GM10266 (cell line): ENCODE results near the gene MTMR4.
A peak's percentile ranks its signal among the peaks of the same experiment; 100 is the strongest.
"Not testable (repeated sequence)": the region's sequence is repeated elsewhere in the genome, so short reads cannot be mapped to it uniquely, and the experiment has no call there.

Experiments used
- DNase-seq: peaks from one replicate; pipeline ENCODE4 v3.0.0; 2012; ENCODE audit errors: extremely low spot score
- CTCF ChIP-seq: IDR thresholded peaks from 2 replicates; pipeline ENCODE4 v1.5.1; 2012; ENCODE audit warnings: mild to moderate bottlenecking, low read depth; ENCODE audit not compliant: control insufficient read depth, insufficient read depth; ENCODE audit errors: missing control alignments

MTMR4 gene

GRCh38 chr17:58507123-58507634 lies 7.3 kb downstream of the MTMR4 start:
- no peak for TF ChIP-seq CTCF
- DNase-seq = no peak

GRCh38 chr17:58506354-58507080 lies 7.9 kb downstream of the MTMR4 start:
- no peak for TF ChIP-seq CTCF
- DNase-seq = no peak

- DNase-seq = peak; percentile 82
- no peak for TF ChIP-seq CTCF
Measured at GRCh38 chr17:58504826-58505351, 9.5 kb downstream of the MTMR4 start.

- no peak for DNase-seq
- no peak for TF ChIP-seq CTCF
Measured at GRCh38 chr17:58503866-58504265, 10.6 kb downstream of the MTMR4 start.

GRCh38 chr17:58503134-58503533 lies 11.3 kb downstream of the MTMR4 start:
- DNase-seq = not testable (repeated sequence)

GRCh38 chr17:58501451-58501850 lies 13.0 kb downstream of the MTMR4 start:
- DNase-seq = no peak
- no peak for TF ChIP-seq CTCF

- TF ChIP-seq CTCF = no peak
- no peak for DNase-seq
Measured at GRCh38 chr17:58498177-58498828, 16.1 kb downstream of the MTMR4 start.
